Natural killer cell treated with Interleukin-12 subunit alpha and Interleukin-12 subunit beta and Interleukin-15 and Interleukin-18, amount 100 ng/mL, for 72 hours (primary cell): ENCODE measurements around the gene SBK3. TPM values are rescaled to one million over a fixed set of nuclear protein-coding genes. Genes with fewer than 3 reads are reported as not detected.

Experiments
- ATAC-seq, 2 donors: fragments of 150-1000 bp; cut with Tn5 transposase in 1 of 2; sonication (Bioruptor Pico), chemical (Tn5 transposase) in 1 of 2; 2 replicates each; pipeline ENCODE4 v1.10.0; 2021
- DNase-seq: peaks from one replicate; pipeline ENCODE4 v3.0.0; 2022; ENCODE audit warnings: low spot score
- H3K27ac Mint-ChIP-seq, 2 donors: 1 replicate in 1 of 2; 2 replicates in 1 of 2; pipeline ENCODE4 v1.8.0; 2022; ENCODE audit warnings: mixed read lengths in 2 of 2, mild to moderate bottlenecking in 1 of 2, moderate library complexity in 1 of 2
- H3K27me3 Mint-ChIP-seq, 2 donors: 1 replicate in 1 of 2; 2 replicates in 1 of 2; pipeline ENCODE4 v1.8.0; 2022; ENCODE audit warnings: mixed read lengths in 2 of 2
- H3K36me3 Mint-ChIP-seq: one replicate; pipeline ENCODE4 v1.8.0; 2022; ENCODE audit warnings: mixed read lengths
- H3K4me1 Mint-ChIP-seq, 2 donors: 1 replicate in 1 of 2; 2 replicates in 1 of 2; pipeline ENCODE4 v1.8.0; 2022; ENCODE audit warnings: low read depth in 2 of 2, mixed read lengths in 2 of 2, mild to moderate bottlenecking in 1 of 2
- H3K4me3 Mint-ChIP-seq: one replicate; pipeline ENCODE4 v1.8.0; 2022; ENCODE audit warnings: mixed read lengths
- H3K9me3 Mint-ChIP-seq: 2 replicates; pipeline ENCODE4 v1.8.0; 2022; ENCODE audit warnings: mixed read lengths
- total RNA-seq, 2 donors: library from RNA; stranded (reverse); gene quantifications; one replicate each; pipeline ENCODE4 v1.2.3, GENCODE V29; 2022

Gene SBK3
- total RNA-seq, 2 donors from 2014 or later, result not detected

DNA sequence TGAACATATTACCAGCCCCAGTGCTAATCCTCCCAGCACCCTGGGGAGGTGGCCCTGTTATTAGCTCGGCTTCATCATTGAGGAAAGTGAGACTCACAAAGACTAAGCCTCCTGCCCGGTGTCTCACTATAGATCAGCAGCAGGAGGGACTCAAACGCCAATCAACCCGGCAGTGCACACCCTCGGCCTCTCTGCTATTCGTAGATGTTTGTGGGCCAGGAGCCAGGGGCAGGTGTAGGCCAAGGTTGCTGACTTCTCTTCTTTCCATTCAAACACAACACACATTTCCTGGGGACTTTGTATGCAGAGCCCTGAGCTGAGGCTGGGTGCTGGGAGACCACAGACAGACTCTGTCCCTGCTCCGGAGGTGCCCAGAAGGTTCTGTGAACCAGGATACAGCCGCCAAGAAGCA, 9.4 kb upstream of the SBK3 start:
- H3K27me3 Mint-ChIP-seq, result peaks cover 6 to 16% of the 10 kb centered on the region in 2 donors
- no peak for DNase-seq
- H3K9me3 Mint-ChIP-seq, result no peaks in the 10 kb centered on the region
- peak overlapping the region in 1 of 2 donors; percentile 28 for H3K27ac Mint-ChIP-seq
- H3K4me1 Mint-ChIP-seq, result no peaks in the 10 kb centered on the region
- ATAC-seq, result no peak
- H3K36me3 Mint-ChIP-seq, result no peaks in the 10 kb centered on the region
- H3K4me3 Mint-ChIP-seq, result no peak overlapping the region

GRCh38 chr19:55554302-55554701, 9.0 kb upstream of the SBK3 start:
- ATAC-seq (no peak), DNase-seq (no peak)
- no peaks in the 10 kb centered on the region for H3K9me3 Mint-ChIP-seq
- H3K27ac Mint-ChIP-seq, result peak overlapping the region in 1 of 2 donors; percentile 28
- H3K4me3 Mint-ChIP-seq, result no peak overlapping the region
- peaks cover 6 to 16% of the 10 kb centered on the region in 2 donors for H3K27me3 Mint-ChIP-seq
- H3K4me1 Mint-ChIP-seq, result no peaks in the 10 kb centered on the region
- no peaks in the 10 kb centered on the region for H3K36me3 Mint-ChIP-seq

DNA sequence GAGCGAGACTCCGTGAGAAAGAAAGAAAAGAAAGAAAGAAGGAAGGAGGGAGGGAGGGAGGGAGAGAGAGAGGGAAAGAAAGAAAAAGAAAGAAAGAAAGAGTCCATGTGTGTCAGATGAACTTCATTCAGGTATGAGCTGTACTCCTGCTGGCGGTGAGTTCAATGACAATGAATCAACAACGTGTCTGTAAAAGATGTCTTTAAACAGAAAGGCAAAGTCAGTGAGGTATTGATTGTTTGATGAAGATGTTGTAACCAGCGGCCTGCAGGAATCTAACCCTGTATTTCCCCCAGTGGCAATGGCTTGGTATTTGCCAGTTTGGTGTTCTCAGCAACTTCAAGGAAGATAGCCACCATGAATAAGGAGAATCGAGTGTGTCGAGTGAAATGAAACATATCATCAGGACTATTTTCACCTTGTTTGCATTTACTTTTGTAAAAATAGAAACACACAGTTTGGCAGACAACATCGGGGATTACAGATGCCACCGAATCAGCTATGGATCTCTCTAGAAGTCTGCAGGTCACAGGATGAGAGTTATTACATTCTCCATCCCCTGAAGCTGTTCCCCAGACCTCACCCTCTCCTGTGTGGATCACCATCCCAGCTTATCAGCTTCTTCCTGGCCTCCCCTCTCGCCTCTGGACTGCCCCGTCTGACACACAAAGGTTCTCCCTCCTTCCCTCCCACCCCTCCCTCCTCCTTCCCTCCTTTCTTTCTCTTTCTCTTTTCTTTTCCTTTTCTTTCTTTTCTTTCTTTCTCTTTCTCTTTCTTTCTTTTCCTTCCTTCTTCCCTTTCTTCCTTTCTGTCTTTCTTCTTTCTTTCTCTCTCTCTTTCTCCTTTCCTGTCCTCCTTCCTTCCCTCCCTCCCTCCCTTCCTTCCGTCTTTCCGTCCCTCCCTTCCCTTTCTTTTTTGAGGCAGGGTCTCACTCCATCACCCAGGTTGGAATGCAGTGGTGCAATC, 8.2 kb upstream of the SBK3 start:
- H3K9me3 Mint-ChIP-seq, result no peaks in the 10 kb centered on the region
- no peak overlapping the region for H3K4me3 Mint-ChIP-seq
- H3K36me3 Mint-ChIP-seq, result no peaks in the 10 kb centered on the region
- H3K4me1 Mint-ChIP-seq, result no peaks in the 10 kb centered on the region
- peak overlapping the region in 1 of 2 donors; percentile 28 for H3K27ac Mint-ChIP-seq
- H3K27me3 Mint-ChIP-seq, result peaks cover 6 to 16% of the 10 kb centered on the region in 2 donors
- DNase-seq (no peak), ATAC-seq (no peak)

GRCh38 chr19:55552620-55553019, 7.3 kb upstream of the SBK3 start:
- Mint-ChIP-seq H3K36me3 (no peaks in the 10 kb centered on the region), H3K27me3 (peaks cover 6 to 24% of the 10 kb centered on the region in 2 donors), H3K9me3 (no peaks in the 10 kb centered on the region), H3K27ac (no peak overlapping the region), H3K4me3 (no peak overlapping the region), H3K4me1 (no peaks in the 10 kb centered on the region)
- DNase-seq (no peak), ATAC-seq (no peak)

DNA sequence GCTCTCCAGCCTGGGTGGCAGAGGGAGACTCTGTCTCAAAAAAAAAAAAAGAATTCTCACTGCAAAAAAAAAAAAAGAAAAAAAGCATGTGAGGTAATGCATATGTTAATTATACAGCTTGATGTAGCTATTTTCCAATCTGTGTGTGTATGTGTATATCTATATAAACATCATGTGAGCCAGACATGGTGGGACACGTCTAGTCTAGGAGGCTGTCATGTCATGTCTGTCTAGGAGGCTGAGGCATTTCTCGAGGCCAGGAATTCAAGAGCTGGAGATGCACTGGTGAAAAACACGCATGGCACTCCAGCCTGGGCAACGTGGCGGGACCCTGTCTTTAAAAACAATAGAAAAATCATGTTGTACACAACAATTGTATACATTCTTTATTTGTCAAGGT, 6.9 kb upstream of the SBK3 start:
- Mint-ChIP-seq H3K27ac (no peak overlapping the region), H3K4me3 (no peak overlapping the region), H3K9me3 (no peaks in the 10 kb centered on the region), H3K36me3 (no peaks in the 10 kb centered on the region), H3K27me3 (peaks cover 8 to 28% of the 10 kb centered on the region in 2 donors), H3K4me1 (peaks cover 0 to 3% of the 10 kb centered on the region in 2 donors)
- no peak for ATAC-seq
- no peak for DNase-seq

DNA sequence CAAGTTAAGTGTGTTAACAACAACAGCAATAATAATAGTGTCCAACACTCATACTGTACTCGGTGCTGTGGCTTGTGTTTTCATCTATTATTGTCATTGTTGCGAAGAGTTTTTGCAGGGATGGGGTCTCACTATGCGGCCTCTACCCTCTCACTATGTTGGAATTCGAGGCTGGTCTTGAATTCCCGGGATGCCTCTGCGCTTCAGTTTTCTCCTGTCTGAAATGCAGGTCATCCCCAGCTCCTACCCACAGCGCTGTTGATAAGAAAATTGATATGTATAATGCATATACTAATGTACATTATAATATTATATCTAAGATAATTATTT, 4.9 kb upstream of the SBK3 start:
- H3K9me3 Mint-ChIP-seq, result no peaks in the 10 kb centered on the region
- no peak for ATAC-seq

GRCh38 chr19:55549500-55550320, 4.4 kb upstream of the SBK3 start:
- Mint-ChIP-seq H3K4me1 (peaks cover 0 to 4% of the 10 kb centered on the region in 2 donors), H3K4me3 (no peak overlapping the region), H3K9me3 (no peaks in the 10 kb centered on the region), H3K27ac (no peak overlapping the region), H3K27me3 (peaks cover 15 to 28% of the 10 kb centered on the region in 2 donors), H3K36me3 (no peaks in the 10 kb centered on the region)
- ATAC-seq (peak in 1 of 2 donors; percentile 11), DNase-seq (no peak)

More for the DNA sequence above, 4.9 kb upstream of the SBK3 start:
- no peak for DNase-seq
- Mint-ChIP-seq H3K36me3 (no peaks in the 10 kb centered on the region), H3K4me3 (no peak overlapping the region), H3K27ac (no peak overlapping the region), H3K4me1 (peaks cover 0 to 4% of the 10 kb centered on the region in 2 donors), H3K27me3 (peaks cover 13 to 28% of the 10 kb centered on the region in 2 donors)

- ATAC-seq, result peak in 1 of 2 donors; percentile 72
- no peaks in the 10 kb centered on the region for H3K36me3 Mint-ChIP-seq
- H3K27ac Mint-ChIP-seq, result peak overlapping the region in 1 of 2 donors; percentile 87
- H3K9me3 Mint-ChIP-seq, result no peaks in the 10 kb centered on the region
- DNase-seq, result no peak
- peaks cover 0 to 4% of the 10 kb centered on the region in 2 donors for H3K4me1 Mint-ChIP-seq
- H3K27me3 Mint-ChIP-seq, result peaks cover 11 to 26% of the 10 kb centered on the region in 2 donors
- H3K4me3 Mint-ChIP-seq, result no peak overlapping the region
Measured at GRCh38 chr19:55546822-55547614, 1.7 kb upstream of the SBK3 start.

GRCh38 chr19:55546011-55546410, 668 bp upstream of the SBK3 start:
- Mint-ChIP-seq H3K27me3 (peaks cover 11 to 30% of the 10 kb centered on the region in 2 donors), H3K4me3 (no peak overlapping the region), H3K36me3 (no peaks in the 10 kb centered on the region), H3K4me1 (peaks cover 0 to 4% of the 10 kb centered on the region in 2 donors), H3K27ac (no peak overlapping the region), H3K9me3 (no peaks in the 10 kb centered on the region)
- DNase-seq, result no peak
- ATAC-seq, result no peak

- Mint-ChIP-seq H3K9me3 (no peaks in the 10 kb centered on the region), H3K27me3 (peaks cover 11 to 30% of the 10 kb centered on the region in 2 donors), H3K36me3 (no peaks in the 10 kb centered on the region), H3K27ac (peak overlapping the region in 1 of 2 donors; percentile 18), H3K4me3 (no peak overlapping the region), H3K4me1 (peaks cover 0 to 4% of the 10 kb centered on the region in 2 donors)
- ATAC-seq (no peak), DNase-seq (no peak)
Measured at GRCh38 chr19:55544776-55545439, 435 bp downstream of the SBK3 start.

- DNase-seq (no peak), ATAC-seq (no peak)
- no peak overlapping the region for H3K4me3 Mint-ChIP-seq
- no peaks in the 10 kb centered on the region for H3K9me3 Mint-ChIP-seq
- no peaks in the 10 kb centered on the region for H3K36me3 Mint-ChIP-seq
- H3K4me1 Mint-ChIP-seq, result peaks cover 0 to 4% of the 10 kb centered on the region in 2 donors
- H3K27ac Mint-ChIP-seq, result no peak overlapping the region
- peaks cover 11 to 30% of the 10 kb centered on the region in 2 donors for H3K27me3 Mint-ChIP-seq
Measured at GRCh38 chr19:55544014-55544413, 1.3 kb downstream of the SBK3 start.

GRCh38 chr19:55543567-55543966, 1.8 kb downstream of the SBK3 start:
- peaks cover 0 to 4% of the 10 kb centered on the region in 2 donors for H3K4me1 Mint-ChIP-seq
- no peak overlapping the region for H3K4me3 Mint-ChIP-seq
- no peaks in the 10 kb centered on the region for H3K9me3 Mint-ChIP-seq
- H3K27ac Mint-ChIP-seq, result no peak overlapping the region
- DNase-seq, result no peak
- ATAC-seq, result no peak
- peaks cover 11 to 30% of the 10 kb centered on the region in 2 donors for H3K27me3 Mint-ChIP-seq
- no peaks in the 10 kb centered on the region for H3K36me3 Mint-ChIP-seq
